HepG2 (cell line): ENCODE data around the gene CBLN3. TPM values are rescaled to one million over a fixed set of nuclear protein-coding genes. Genes with fewer than 3 reads are reported as not detected.

Source experiments
- ARNTL ChIP-seq: sonication (generic); formaldehyde crosslinking; IDR thresholded peaks from 2 replicates; pipeline ENCODE4 v1.4.0; 2020; ENCODE audit warnings: mild to moderate bottlenecking, missing genetic modification reagents
- BATF2 ChIP-seq: sonication (generic); formaldehyde crosslinking; IDR thresholded peaks from 2 replicates; pipeline ENCODE4 v1.8.0; 2022; ENCODE audit warnings: mild to moderate bottlenecking, missing genetic modification reagents, moderate library complexity
- DPF2 ChIP-seq: sonication (generic); formaldehyde crosslinking; IDR thresholded peaks from 2 replicates; pipeline ENCODE4 v1.4.0; 2020; ENCODE audit warnings: mild to moderate bottlenecking, low read depth, missing genetic modification reagents, borderline replicate concordance
- FOXC1 ChIP-seq: sonication (generic); formaldehyde crosslinking; IDR thresholded peaks from 2 replicates; pipeline ENCODE4 v1.8.0; 2022; ENCODE audit warnings: mild to moderate bottlenecking, missing genetic modification reagents, borderline replicate concordance
- KAT2B ChIP-seq: fragments of 150-350 bp; IDR thresholded peaks from 2 replicates; pipeline ENCODE4 v1.6.1; 2014; ENCODE audit warnings: low read depth, low read length, borderline replicate concordance
- MNT ChIP-seq: fragments of 450-650 bp; IDR thresholded peaks from 2 replicates; pipeline ENCODE4 v1.6.1; 2016
- NCOR1 ChIP-seq: fragments of 200-600 bp; sonication (generic); IDR thresholded peaks from 2 replicates; pipeline ENCODE4 v1.7.0; 2017; ENCODE audit warnings: antibody characterized with exemption, low read length, borderline replicate concordance
- NFIB ChIP-seq: sonication (generic); formaldehyde crosslinking; IDR thresholded peaks from 2 replicates; pipeline ENCODE4 v1.9.0; 2021; ENCODE audit warnings: missing genetic modification reagents, mild to moderate bottlenecking, borderline replicate concordance
- PAF1 ChIP-seq: IDR thresholded peaks from 2 replicates; pipeline ENCODE4 v1.6.1; 2016; ENCODE audit warnings: missing genetic modification reagents, missing compliant biosample characterization
- PLRG1 ChIP-seq: fragments of 450-650 bp; conservative IDR thresholded peaks from 2 replicates; pipeline ENCODE4 v1.6.1; 2016
- RBFOX2 ChIP-seq: fragments of 200-400 bp; formaldehyde crosslinking; IDR thresholded peaks from 2 replicates; pipeline ENCODE4 v1.6.1; 2017; ENCODE audit warnings: low read depth, mild to moderate bottlenecking, low read length
- REPIN1 ChIP-seq: sonication (generic); formaldehyde crosslinking; IDR thresholded peaks from 2 replicates; pipeline ENCODE4 v1.8.0; 2022; ENCODE audit warnings: missing genetic modification reagents, low read depth, mild to moderate bottlenecking, borderline replicate concordance
- RFX1 ChIP-seq: fragments of 450-650 bp; IDR thresholded peaks from 2 replicates; pipeline ENCODE4 v1.6.1; 2017
- YY1 ChIP-seq: IDR thresholded peaks from 2 replicates; pipeline ENCODE4 v1.6.1; 2011; ENCODE audit warnings: low read length, low read depth, moderate library complexity, mild to moderate bottlenecking; ENCODE audit not compliant: insufficient read depth, insufficient replicate concordance
- ZFP41 ChIP-seq: sonication (generic); formaldehyde crosslinking; IDR thresholded peaks from 2 replicates; pipeline ENCODE4 v1.4.0; 2020; ENCODE audit warnings: mild to moderate bottlenecking, missing genetic modification reagents, borderline replicate concordance
- ZNF343 ChIP-seq: sonication (generic); formaldehyde crosslinking; IDR thresholded peaks from 2 replicates; pipeline ENCODE4 v1.4.0; 2020; ENCODE audit warnings: mild to moderate bottlenecking, missing genetic modification reagents
- ZNF512B ChIP-seq: sonication (generic); formaldehyde crosslinking; IDR thresholded peaks from 2 replicates; pipeline ENCODE4 v1.5.1; 2020; ENCODE audit warnings: missing genetic modification reagents, mild to moderate bottlenecking, borderline replicate concordance
- ZNF556 ChIP-seq: sonication (generic); formaldehyde crosslinking; IDR thresholded peaks from 2 replicates; pipeline ENCODE4 v1.4.0; 2020; ENCODE audit warnings: mild to moderate bottlenecking, missing genetic modification reagents, borderline replicate concordance
- ZNF572 ChIP-seq: sonication (generic); formaldehyde crosslinking; IDR thresholded peaks from 2 replicates; pipeline ENCODE4 v1.5.1; 2020; ENCODE audit warnings: mild to moderate bottlenecking, missing genetic modification reagents
- ZNF577 ChIP-seq: sonication (generic); formaldehyde crosslinking; IDR thresholded peaks from 2 replicates; pipeline ENCODE4 v1.4.0; 2020; ENCODE audit warnings: mild to moderate bottlenecking, low read depth, missing genetic modification reagents, borderline replicate concordance
- ZNF83 ChIP-seq: sonication (generic); formaldehyde crosslinking; IDR thresholded peaks from 2 replicates; pipeline ENCODE4 v1.4.0; 2020; ENCODE audit warnings: missing genetic modification reagents, mild to moderate bottlenecking, borderline replicate concordance
- polyA plus RNA-seq, 8 experiments: library from polyadenylated mRNA; depleted of rRNA in 3 of 8; stranded (reverse) in 7 of 8; unstranded in 1 of 8; fragments of >200 nt; fragmentation: Illumina TruSeq in 4 of 8; extraction: Trizol in 4 of 8; gene quantifications; 2 replicates each; pipeline versions ENCODE4 v1.2.1 to v1.2.3, GENCODE V29; 2011 to 2016; ENCODE audit warnings: low read depth in 4 of 8, missing spikeins in 1 of 8, mixed read lengths in 1 of 8; ENCODE audit not compliant: insufficient read depth in 1 of 8
- total RNA-seq, 5 experiments: library from RNA; depleted of rRNA; stranded (reverse); fragments of >200 nt; fragmentation: Illumina TruSeq; extraction: Trizol; gene quantifications; 2 replicates each; pipeline ENCODE4 v1.2.3, GENCODE V29; 2016; ENCODE audit warnings: low read depth in 1 of 5
- TF ChIP-seq, protein P1 (sequence below): sonication (generic); formaldehyde crosslinking; IDR thresholded peaks from 2 replicates; pipeline ENCODE4 v1.9.0; 2021; ENCODE audit warnings: missing genetic modification reagents, borderline replicate concordance

Gene CBLN3
- total and polyA plus RNA-seq, 2 of the 13 experiments (the other 11 are each of a cell fraction or from before 2014, with no cell fraction given): 0.66 to 0.98 TPM

DNA sequence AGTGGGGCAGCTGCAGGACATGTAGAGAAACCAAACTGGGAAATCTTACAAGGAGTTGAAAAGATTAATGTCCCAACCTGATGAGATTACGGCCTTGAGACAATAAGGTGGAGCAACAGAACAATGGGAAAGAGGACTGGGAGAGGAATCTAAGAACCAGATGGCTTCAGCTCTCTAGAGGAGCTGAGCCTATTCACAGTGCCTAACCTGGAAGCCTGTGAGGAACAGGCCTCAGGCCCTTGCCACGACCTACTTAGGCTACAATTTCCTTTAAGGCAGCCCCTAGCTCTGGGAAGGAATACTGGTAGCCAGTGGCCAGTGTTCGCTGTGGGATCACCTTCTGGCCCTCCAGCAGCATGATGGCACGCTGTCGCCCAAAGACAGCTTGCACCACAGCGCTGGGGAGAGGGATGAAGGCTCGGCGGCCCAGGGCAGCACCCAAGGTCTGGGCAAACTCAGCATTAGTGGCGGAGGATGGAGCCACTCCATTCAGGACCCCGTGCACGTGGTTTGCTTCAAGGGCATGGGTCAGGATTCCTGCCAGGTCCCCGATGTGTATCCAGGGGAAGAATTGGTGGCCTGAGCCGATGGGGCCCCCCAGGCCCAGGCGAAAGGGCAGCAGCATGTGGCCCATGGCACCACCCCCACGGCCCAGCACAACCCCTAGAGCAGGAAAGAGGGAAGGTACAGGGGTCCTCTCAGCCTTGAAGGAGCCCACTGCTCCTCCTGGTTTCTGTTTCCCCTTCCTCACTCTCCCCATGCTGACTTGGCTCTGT, 10.6 kb upstream of the CBLN3 start (continued):
- no peak for TF ChIP-seq ZNF343 (CRISPR knock-in tag)
- no peak for TF ChIP-seq NCOR1
- TF ChIP-seq KAT2B: no peak
- no peak for TF ChIP-seq ZNF577
- TF ChIP-seq NFIB (CRISPR knock-in tag): peak; percentile 85; the same call in 1 of the 2 replicates
- no peak for TF ChIP-seq DPF2
- TF ChIP-seq ZNF512B (CRISPR knock-in tag): no peak
- TF ChIP-seq MNT: no peak
- TF ChIP-seq FOXC1 (CRISPR knock-in tag): no peak
- no peak for TF ChIP-seq ZNF572 (CRISPR knock-in tag)
- no peak for TF ChIP-seq RFX1
- no peak for TF ChIP-seq ZNF556 (CRISPR knock-in tag)
- peak; percentile 62; the same call in 1 of the 2 replicates for TF ChIP-seq REPIN1 (CRISPR knock-in tag)
- peak; percentile 82 for TF ChIP-seq RBFOX2
- TF ChIP-seq ZFP41: 0 out of 2 replicates have a peak, but pooled peaks have one; percentile 25
- TF ChIP-seq PAF1: peak; percentile 89
- peak; percentile 2; the same call in 1 of the 2 replicates for TF ChIP-seq BATF2 (CRISPR knock-in tag)
- 0 out of 2 replicates have a peak, but pooled peaks have one; percentile 26 for TF ChIP-seq ZNF83 (CRISPR knock-in tag)
- TF ChIP-seq ARNTL (CRISPR knock-in tag): no peak; the same call in 1 of the 2 replicates
- no peak for TF ChIP-seq PLRG1
- TF ChIP-seq YY1: no peak
- TF ChIP-seq, protein P1, sequence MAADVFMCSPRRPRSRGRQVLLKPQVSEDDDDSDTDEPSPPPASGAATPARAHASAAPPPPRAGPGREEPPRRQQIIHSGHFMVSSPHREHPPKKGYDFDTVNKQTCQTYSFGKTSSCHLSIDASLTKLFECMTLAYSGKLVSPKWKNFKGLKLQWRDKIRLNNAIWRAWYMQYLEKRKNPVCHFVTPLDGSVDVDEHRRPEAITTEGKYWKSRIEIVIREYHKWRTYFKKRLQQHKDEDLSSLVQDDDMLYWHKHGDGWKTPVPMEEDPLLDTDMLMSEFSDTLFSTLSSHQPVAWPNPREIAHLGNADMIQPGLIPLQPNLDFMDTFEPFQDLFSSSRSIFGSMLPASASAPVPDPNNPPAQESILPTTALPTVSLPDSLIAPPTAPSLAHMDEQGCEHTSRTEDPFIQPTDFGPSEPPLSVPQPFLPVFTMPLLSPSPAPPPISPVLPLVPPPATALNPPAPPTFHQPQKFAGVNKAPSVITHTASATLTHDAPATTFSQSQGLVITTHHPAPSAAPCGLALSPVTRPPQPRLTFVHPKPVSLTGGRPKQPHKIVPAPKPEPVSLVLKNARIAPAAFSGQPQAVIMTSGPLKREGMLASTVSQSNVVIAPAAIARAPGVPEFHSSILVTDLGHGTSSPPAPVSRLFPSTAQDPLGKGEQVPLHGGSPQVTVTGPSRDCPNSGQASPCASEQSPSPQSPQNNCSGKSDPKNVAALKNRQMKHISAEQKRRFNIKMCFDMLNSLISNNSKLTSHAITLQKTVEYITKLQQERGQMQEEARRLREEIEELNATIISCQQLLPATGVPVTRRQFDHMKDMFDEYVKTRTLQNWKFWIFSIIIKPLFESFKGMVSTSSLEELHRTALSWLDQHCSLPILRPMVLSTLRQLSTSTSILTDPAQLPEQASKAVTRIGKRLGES (CRISPR knock-in tag): no peak
